ENCODE measurements around the gene CDHR1.
"Not testable (repeated sequence)": the region's sequence is repeated elsewhere in the genome, so short reads cannot be mapped to it uniquely, and the experiment has no call there.

The CDHR1 gene

GRCh38 chr10:84194424-84195043, at the start of gene CDHR1:
Gene CDHR1 (plus strand): TSS chr10:84194537. CDS start chr10:84194761, 224 bp downstream.
- DNase-seq (ENCODE audit: low spot score), result peak; percentile 41

- no peak for DNase-seq (ENCODE audit: low spot score)
These were observed 47.0 kb upstream of the CDHR1 start for GRCh38 chr10:84147347-84147746.

- peak; percentile 28 for DNase-seq (ENCODE audit: low spot score)
These were observed 46.2 kb upstream of the CDHR1 start for GRCh38 chr10:84148006-84148597.

- no peak for DNase-seq (ENCODE audit: low spot score)
These were observed 44.5 kb upstream of the CDHR1 start for GRCh38 chr10:84149854-84150253.

GRCh38 chr10:84152769-84153168, 41.6 kb upstream of the CDHR1 start:
- no peak for DNase-seq (ENCODE audit: low spot score)

GRCh38 chr10:84155521-84155920, 38.8 kb upstream of the CDHR1 start:
- no peak for DNase-seq (ENCODE audit: low spot score)

GRCh38 chr10:84156009-84156408, 38.3 kb upstream of the CDHR1 start:
- no peak for DNase-seq (ENCODE audit: low spot score)

- peak; percentile 37 for DNase-seq (ENCODE audit: low spot score)
These were observed 37.6 kb upstream of the CDHR1 start for GRCh38 chr10:84156768-84157167.

- no peak for DNase-seq (ENCODE audit: low spot score)
These were observed 36.3 kb upstream of the CDHR1 start for GRCh38 chr10:84158061-84158460.

- no peak for DNase-seq (ENCODE audit: low spot score)
These were observed 35.8 kb upstream of the CDHR1 start for GRCh38 chr10:84158550-84158949.

GRCh38 chr10:84159076-84159685, 35.2 kb upstream of the CDHR1 start:
- DNase-seq (ENCODE audit: low spot score), result no peak

- no peak for DNase-seq (ENCODE audit: low spot score)
These were observed 33.5 kb upstream of the CDHR1 start for GRCh38 chr10:84160663-84161362.

- no peak for DNase-seq (ENCODE audit: low spot score)
These were observed 30.3 kb upstream of the CDHR1 start for GRCh38 chr10:84163996-84164395.

- no peak for DNase-seq (ENCODE audit: low spot score)
These were observed 29.9 kb upstream of the CDHR1 start for GRCh38 chr10:84164442-84164841.

- DNase-seq (ENCODE audit: low spot score), result no peak
These were observed 27.6 kb upstream of the CDHR1 start for GRCh38 chr10:84166620-84167288.

- not testable (repeated sequence) for DNase-seq (ENCODE audit: low spot score)
These were observed 27.1 kb upstream of the CDHR1 start for GRCh38 chr10:84167289-84167653.

- not testable (repeated sequence) for DNase-seq (ENCODE audit: low spot score)
These were observed 26.0 kb upstream of the CDHR1 start for GRCh38 chr10:84168382-84168781.

- not testable (repeated sequence) for DNase-seq (ENCODE audit: low spot score)
These were observed 23.1 kb upstream of the CDHR1 start for GRCh38 chr10:84171237-84171636.

- DNase-seq (ENCODE audit: low spot score), result not testable (repeated sequence)
These were observed 22.5 kb upstream of the CDHR1 start for GRCh38 chr10:84171700-84172466.

GRCh38 chr10:84172467-84173356, 21.6 kb upstream of the CDHR1 start:
- no peak for DNase-seq (ENCODE audit: low spot score)

- no peak for DNase-seq (ENCODE audit: low spot score)
These were observed 20.8 kb upstream of the CDHR1 start, which contains the start of gene GPR15LG for GRCh38 chr10:84173501-84173929. Gene GPR15LG (plus strand): TSS chr10:84173801. CDS start chr10:84173852, 51 bp downstream.
